Left ventricle myocardium inferior (tissue), 1 donor: ENCODE data around the gene BRS3. TPM values are rescaled to one million over a fixed set of nuclear protein-coding genes. Genes with fewer than 3 reads are reported as not detected.

Experiments
- DNase-seq: peaks from one replicate; pipeline ENCODE4 v3.0.0-alpha.2; 2020
- H3K27ac ChIP-seq: fragments of 200-600 bp; replicated peaks from 2 replicates; pipeline ENCODE4 v1.8.0; 2021
- H3K27me3 ChIP-seq: fragments of 200-600 bp; 2 replicates; pipeline ENCODE4 v1.8.0; 2021; ENCODE audit warnings: low read depth
- H3K36me3 ChIP-seq: fragments of 200-600 bp; 2 replicates; pipeline ENCODE4 v1.8.0; 2021
- H3K4me1 ChIP-seq: fragments of 200-600 bp; 2 replicates; pipeline ENCODE4 v1.8.0; 2021
- H3K4me3 ChIP-seq: fragments of 200-600 bp; 2 replicates; pipeline ENCODE4 v1.8.0; 2021; ENCODE audit warnings: mild to moderate bottlenecking, moderate library complexity
- H3K9me3 ChIP-seq: fragments of 200-600 bp; replicated peaks from 2 replicates; pipeline ENCODE4 v1.8.0; 2021
- intact Hi-C: fragments of 100-400 bp; cut with micrococcal nuclease; formaldehyde crosslinking; loops from one replicate; pipeline ENCODE4 v1.11.0; 2022
- total RNA-seq: library from RNA; stranded (reverse); fragmentation: NEBNext Ultra II Directional; extraction: Animal tissue kit (Norgen Biotek cat#: 25700); gene quantifications from one replicate; pipeline ENCODE4 v1.2.1, GENCODE V29; 2021
- TF ChIP-seq, protein P1 (sequence below): fragments of 200-600 bp; IDR thresholded peaks from 2 replicates; pipeline ENCODE4 v1.8.0; 2021; ENCODE audit warnings: antibody characterized with exemption, mild to moderate bottlenecking, borderline replicate concordance
- donor health status: DM: no; HTN: yes; CAD: no; lungs with severe emphysema.

BRS3 gene
- total RNA-seq, 1 donor from 2014 or later: not detected

DNA sequence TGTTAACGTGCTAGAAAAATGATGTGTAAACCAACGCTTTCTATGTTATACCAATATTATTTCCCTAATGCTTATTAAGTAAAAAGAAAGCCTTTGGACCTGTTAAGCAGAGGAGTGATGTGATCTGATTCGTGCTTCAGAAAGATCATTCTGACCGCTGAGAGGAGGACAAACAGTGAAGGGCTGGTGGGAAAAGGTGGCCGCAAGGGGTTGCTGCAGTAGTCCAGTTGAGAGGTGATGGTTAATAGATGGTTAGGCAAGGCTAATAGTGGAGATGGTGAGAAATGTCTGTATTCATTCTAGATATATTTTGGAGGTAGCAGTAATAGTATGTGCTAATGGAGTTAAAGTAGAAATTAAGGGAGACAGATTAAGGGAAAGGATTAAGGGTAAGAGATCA, 31.3 kb downstream of the BRS3 start:
- H3K9me3 ChIP-seq: no peaks in the 10 kb centered on the region
- intact Hi-C loops: no loop called here

DNA sequence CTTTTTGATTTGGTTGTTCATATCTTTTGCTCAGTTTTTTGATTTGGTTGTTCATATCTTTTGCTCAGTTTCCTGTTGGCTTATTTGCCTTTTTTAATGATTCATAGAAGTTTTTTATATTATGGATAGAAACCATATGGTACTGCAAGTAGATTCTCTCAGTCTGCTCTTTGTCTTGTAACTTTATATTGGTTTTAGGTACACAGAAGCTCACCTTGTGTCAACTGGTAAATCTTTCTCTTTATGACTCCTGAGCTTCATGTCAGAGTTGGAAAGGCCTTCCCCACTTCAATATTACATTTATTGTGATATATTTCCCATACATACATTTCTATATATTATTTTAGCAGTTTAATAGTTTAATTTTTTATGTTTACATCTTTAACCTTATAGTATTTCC, 36.0 kb downstream of the BRS3 start:
- Histone ChIP-seq H3K9me3 (no peaks in the 10 kb centered on the region), H3K4me1 (peaks cover 14% of the 10 kb centered on the region), H3K4me3 (no peak overlapping the region), H3K36me3 (no peaks in the 10 kb centered on the region), H3K27me3 (no peaks in the 10 kb centered on the region), H3K27ac (no peak overlapping the region)
- no peak for DNase-seq
- intact Hi-C loops: no loop called here
- TF ChIP-seq, protein P1, sequence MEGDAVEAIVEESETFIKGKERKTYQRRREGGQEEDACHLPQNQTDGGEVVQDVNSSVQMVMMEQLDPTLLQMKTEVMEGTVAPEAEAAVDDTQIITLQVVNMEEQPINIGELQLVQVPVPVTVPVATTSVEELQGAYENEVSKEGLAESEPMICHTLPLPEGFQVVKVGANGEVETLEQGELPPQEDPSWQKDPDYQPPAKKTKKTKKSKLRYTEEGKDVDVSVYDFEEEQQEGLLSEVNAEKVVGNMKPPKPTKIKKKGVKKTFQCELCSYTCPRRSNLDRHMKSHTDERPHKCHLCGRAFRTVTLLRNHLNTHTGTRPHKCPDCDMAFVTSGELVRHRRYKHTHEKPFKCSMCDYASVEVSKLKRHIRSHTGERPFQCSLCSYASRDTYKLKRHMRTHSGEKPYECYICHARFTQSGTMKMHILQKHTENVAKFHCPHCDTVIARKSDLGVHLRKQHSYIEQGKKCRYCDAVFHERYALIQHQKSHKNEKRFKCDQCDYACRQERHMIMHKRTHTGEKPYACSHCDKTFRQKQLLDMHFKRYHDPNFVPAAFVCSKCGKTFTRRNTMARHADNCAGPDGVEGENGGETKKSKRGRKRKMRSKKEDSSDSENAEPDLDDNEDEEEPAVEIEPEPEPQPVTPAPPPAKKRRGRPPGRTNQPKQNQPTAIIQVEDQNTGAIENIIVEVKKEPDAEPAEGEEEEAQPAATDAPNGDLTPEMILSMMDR: no peak

More for the DNA sequence above, 31.3 kb downstream of the BRS3 start:
- TF ChIP-seq, protein P1: no peak
- H3K4me3 ChIP-seq: no peak overlapping the region
- no peak overlapping the region for H3K27ac ChIP-seq
- H3K4me1 ChIP-seq: no peaks in the 10 kb centered on the region
- no peak for DNase-seq
- H3K36me3 ChIP-seq: no peaks in the 10 kb centered on the region
- H3K27me3 ChIP-seq: no peaks in the 10 kb centered on the region

DNA sequence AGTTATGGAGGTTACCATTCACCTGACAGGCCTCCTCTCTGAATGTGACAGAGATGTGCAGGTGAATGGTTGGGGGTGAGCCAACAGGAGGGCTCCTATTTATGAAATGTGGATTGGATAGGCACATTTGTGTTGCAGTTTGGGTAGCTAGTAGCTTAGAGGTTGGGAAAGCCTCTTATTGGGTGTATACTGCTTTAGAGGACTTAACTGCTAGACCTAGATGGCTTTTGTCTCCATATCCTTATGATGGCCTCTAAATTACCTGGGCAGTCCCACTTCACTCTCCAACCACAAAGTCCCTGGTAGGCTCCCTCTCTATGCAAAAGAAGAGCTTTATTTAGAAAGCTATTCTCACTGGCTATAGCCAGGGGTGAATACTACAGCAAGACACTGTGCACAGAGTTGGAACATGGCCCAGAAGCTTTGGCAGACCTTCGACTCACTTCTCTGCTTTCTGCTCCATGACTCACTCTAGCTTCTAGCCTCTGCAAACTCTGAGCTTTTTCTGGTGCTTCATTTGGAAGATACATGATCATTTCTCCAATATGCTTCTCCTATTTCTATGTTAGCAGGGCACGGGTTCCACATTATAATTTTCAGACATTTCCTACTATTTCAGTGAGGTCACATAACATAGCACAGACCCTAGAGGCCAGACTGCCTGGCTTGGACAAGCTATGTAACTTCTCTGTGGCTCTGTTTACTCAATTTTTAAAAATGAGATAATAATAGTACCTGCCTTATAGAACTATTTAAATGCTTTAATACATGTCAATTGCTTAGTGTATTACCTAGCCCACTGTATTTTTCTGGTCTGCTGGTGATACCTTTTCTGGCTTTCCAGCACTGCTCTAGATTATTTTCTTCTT, 38.2 kb downstream of the BRS3 start:
- Histone ChIP-seq H3K9me3 (no peaks in the 10 kb centered on the region), H3K4me3 (no peak overlapping the region), H3K4me1 (peaks cover 14% of the 10 kb centered on the region), H3K27ac (peak overlapping the region; percentile 81), H3K27me3 (no peaks in the 10 kb centered on the region), H3K36me3 (no peaks in the 10 kb centered on the region)
- peak; percentile 72 for DNase-seq
- intact Hi-C loops: no loop called here
- TF ChIP-seq, protein P1: no peak

DNA sequence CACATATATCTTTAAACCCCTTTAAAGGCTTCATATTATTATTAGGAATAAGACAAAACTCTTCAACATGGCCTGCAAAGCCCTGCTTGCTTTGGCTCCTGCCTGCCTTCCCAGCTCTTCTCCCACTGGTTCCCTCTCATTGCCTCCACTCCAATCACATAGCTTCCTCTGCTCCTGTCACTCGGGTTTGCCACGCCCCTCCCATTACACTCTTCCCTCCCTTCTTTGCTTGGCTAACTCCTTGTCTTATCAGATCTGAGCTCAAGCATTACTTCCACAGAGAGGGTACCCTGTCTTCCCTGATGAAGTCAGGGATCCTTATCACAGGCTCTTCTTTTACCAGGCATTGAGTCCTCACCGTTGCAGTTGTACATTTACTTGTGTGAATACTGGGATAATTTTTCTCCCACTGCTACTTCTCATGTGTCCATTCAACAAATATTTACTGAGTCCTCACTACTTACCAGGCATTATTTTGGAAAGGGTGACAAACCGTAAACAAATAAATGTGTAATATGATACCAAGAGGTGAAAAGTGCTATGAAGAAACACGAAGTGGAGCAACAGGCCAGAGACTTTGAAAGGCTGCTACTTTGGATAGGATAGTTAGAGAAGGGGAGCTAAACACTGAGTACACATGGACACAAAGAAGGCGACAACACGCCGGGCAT, 41.0 kb downstream of the BRS3 start:
- Histone ChIP-seq H3K27ac (no peak overlapping the region), H3K4me1 (peaks cover 14% of the 10 kb centered on the region), H3K36me3 (no peaks in the 10 kb centered on the region), H3K4me3 (no peak overlapping the region), H3K9me3 (no peaks in the 10 kb centered on the region), H3K27me3 (no peaks in the 10 kb centered on the region)
- no peak for DNase-seq
- intact Hi-C loops: no loop called here
- TF ChIP-seq, protein P1: no peak

DNA sequence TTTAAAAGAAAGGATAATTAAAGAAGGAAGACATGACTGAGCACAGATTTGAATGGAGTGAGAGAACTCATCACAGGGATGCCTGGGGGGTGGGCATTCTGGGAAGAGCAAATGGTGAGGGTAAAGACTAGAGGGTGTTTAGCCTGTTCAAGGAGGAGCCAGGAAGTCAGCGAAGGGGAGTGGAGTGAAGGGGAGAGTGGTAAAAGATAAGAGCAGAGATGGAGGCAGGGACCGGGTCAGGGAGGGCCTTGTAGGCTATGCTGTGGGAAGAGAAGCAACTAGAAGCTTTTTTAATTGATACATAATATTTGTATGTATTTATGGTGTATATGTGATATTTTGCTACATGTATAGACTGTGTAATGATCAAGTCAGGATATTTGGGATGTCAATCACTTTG, 42.0 kb downstream of the BRS3 start:
- intact Hi-C loops: no loop called here
- no peak overlapping the region for H3K27ac ChIP-seq
- H3K4me3 ChIP-seq: no peak overlapping the region
- H3K36me3 ChIP-seq: no peaks in the 10 kb centered on the region
- DNase-seq: no peak
- no peaks in the 10 kb centered on the region for H3K9me3 ChIP-seq
- no peaks in the 10 kb centered on the region for H3K27me3 ChIP-seq
- TF ChIP-seq, protein P1: no peak
- H3K4me1 ChIP-seq: peaks cover 14% of the 10 kb centered on the region
